Activated T-helper 1 cell treated with anti-CD3 and anti-CD28 coated beads, Interleukin-2, amount 50 U/mL, for 16 hours (primary cell): ENCODE results near the gene CYP24A1.

ENCODE experiments used
- DNase-seq, 2 donors: peaks; one replicate each; pipeline ENCODE4 v3.0.0-alpha.2; 2020; ENCODE audit warnings: low read depth in 1 of 2, low spot score in 1 of 2

Gene CYP24A1

DNA sequence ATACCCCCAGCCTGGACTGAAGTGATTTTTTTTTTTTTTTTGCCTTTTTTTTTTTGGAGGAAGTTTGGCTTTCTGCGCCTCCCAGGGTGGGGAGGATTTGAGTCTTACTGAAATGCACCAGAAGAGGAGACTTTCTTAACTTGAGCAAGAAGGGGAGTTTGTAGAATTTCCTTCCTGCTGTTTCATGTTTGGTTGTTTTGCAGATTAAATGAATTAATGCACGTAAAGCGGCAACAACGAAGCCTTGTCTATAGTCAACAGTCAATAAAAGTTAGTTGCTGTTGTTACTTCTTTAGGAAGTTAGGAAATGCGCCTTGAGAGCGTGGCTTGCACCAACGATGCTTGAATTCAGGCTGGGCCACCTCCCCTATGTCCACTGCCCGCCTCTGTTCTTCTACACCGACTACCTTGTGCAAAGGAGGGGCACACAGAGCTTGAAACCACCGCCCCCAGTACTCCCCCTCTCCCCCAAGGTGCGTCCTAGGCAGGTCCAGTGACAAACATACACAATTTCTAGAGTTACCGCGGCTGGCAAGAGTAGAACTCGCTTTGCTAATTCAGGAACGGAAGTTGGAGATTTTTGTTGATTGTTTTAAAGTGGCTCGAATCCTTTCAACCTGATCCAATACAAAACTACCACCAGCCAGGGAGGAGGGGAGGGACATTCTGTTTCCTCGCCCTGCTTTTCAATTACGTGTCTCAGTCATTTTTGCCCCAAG lies 830 bp upstream of the CYP24A1 start:
- DNase-seq, result no peak

DNA sequence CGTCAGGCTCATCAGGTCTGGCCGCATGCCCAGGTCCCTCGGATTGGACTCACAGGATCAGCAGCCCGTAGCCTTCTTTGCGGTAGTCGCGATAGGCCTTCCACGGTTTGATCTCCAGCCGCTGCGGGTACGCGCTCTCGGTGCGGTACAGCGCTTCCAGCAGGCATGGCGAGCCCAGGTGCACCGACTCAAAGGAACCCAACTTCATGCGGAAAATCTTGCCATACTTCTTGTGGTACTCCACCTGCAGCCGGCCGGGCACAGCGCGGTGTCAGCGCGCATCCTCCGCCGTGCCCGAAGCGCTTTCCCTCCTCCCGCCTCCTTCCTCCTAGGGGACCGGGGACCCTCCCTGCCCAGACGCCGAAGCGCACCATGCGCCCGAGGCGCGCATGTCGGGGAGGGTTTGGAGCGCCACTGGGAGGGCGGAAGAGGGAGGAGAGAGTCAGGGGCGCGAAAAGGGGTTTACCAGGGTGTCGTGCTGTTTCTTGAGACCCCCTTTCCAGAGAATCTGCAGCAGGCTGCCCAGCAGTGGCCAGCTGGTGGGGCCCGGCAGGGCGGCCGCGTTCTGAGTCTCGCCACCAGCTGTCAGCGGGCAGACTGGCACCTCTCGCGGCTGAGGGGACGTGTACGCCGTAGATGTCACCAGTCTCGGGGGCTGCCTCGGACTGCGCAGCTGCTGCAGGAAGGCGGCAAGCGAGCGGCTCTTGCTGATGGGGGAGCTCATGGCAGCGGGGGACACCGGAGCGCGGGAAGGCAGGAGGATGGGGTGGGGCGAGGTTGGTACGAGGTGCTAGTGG lies 732 bp downstream of the CYP24A1 start:
- DNase-seq, result no peak

DNA sequence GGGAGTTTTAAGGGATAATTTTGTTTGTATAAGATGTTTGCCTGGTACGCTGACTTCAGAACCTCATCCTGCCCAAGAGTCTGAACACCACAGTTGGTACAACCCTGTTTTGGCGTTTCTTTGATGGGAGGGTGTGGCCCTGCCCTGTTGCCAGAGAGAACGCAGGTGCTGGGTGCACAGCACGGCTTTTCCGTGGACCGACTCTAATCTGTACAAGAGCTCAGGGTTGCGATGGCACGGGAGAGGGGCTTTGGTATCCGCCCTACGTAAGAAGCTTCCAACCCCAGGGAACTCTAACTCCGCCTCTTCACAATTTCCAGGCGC lies 1.3 kb downstream of the CYP24A1 start:
- DNase-seq, result no peak

DNA sequence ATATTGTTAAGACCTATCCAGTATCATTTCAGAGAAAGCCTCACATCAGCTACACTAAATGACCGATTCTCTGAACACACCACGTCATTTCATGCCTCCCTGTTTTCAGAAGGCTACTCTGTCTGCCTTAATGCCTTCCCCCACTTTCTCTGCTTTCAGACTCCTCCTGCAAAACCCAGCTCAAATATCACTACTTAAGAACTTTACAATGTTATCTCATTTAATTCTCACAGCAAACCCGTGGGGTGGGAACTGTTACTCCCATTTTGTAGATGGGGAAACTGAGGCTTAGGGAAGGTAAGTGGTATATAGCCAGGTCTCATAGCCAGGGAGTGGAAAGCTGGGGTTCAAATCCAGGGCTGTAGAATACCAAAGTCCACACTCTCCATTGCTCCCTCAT lies 2.8 kb downstream of the CYP24A1 start:
- no peak for DNase-seq

DNA sequence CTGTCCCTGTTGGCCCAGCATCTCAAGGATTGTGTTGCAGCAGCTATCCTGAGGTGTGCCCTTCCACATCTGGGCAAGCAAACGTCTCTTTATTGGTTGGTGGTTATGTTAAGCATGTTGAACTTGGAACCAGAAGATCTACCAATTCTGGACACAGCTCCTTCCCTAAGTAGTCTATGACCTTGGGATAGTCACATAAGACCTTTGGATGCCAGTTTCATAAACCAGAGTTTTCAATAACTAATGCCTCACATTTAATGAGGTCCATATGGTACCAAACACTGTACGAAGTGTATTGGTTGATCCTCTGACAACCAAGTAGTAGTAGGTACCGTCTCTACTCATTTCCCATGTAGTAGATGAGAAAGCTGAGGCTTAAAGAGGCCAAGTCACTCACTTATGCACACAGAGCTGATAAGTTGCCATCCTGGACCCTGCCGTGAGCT lies 3.7 kb downstream of the CYP24A1 start:
- no peak for DNase-seq

DNA sequence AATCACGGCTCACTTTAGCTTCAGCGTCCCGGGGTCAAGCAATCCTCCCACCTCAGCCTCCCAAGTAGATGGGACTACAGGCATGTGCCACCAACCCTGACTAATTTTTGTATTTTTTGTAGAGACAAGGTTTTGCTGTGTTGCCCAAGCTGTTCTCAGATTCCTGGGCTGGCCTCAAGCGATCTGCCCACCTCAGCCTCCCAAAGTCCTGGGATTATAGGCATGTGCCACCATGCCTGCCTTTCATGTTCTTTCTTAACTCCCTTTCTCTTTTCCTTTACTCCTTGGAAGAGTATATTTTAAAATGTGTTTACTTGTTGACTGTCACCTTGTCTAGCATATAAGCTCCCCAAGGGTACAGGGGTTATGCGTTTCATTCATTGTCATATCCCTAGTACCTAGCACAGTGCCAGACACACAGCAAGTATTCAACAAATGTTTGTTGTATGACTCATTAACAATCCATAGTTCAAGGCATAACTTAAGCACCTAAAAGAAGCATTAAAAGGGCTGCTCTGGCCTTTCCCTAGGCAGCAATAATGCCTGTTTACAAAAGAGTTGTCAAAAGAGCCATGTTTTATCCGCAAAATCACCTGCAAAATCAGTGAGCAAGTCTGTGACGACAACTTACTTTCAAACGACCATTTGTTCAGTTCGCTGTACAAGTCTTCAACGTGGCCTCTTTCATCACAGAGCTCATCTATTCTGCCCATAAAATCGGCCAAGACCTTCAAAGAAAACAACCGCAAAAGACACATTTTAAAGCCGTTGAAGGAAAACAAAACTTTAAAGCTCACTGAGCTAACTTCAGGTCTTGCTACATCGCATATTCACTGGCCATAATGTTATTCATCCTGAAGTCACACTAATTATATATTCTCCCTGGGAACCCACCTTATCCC lies 4.6 kb downstream of the CYP24A1 start:
- no peak for DNase-seq

DNA sequence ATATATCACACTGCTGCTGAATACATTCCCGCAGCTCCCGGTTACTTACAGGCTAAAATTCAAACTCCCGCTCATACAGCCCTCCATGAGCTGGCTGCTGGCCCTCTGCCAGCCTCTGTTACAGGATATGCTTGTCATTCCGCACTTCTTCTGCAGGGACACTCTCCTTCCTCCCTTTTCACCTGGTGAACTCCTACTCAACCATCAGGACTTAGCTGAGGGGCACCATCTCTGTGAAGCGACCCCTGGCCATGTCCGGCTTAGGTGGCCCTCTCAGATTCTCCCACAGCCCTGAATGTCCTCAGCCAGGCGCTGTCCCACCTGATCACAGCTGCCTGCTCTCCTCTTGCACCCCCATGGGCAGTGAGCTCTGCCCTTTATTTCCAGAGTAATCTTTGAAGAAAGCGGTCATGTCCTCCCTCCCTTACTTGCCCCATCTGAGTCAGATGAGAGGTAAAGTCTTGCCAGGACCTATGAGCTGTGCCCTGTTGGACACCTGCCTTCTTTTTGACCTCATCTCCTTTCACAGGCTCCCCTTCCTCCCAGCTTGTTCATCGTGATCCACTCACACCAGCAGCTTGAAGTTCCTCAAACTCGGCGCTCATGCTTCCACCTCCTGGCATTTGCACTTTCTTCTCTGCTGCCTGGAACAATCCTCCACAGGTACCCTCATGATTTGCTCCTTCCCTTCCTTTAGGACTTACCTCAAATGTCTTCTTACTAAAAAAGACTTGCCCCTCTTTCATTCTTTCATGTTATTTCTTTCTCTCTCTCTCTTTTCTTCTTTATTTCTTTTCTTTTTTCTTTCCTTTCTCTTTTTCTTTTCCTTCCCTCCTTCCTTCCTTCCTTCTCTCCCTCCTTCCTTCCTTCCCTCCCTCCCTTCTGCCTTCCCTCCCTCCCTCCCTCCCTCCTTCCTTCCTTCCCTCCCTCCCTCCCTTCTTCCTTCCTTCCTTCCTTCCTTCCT lies 5.6 kb downstream of the CYP24A1 start:
- DNase-seq, result no peak

DNA sequence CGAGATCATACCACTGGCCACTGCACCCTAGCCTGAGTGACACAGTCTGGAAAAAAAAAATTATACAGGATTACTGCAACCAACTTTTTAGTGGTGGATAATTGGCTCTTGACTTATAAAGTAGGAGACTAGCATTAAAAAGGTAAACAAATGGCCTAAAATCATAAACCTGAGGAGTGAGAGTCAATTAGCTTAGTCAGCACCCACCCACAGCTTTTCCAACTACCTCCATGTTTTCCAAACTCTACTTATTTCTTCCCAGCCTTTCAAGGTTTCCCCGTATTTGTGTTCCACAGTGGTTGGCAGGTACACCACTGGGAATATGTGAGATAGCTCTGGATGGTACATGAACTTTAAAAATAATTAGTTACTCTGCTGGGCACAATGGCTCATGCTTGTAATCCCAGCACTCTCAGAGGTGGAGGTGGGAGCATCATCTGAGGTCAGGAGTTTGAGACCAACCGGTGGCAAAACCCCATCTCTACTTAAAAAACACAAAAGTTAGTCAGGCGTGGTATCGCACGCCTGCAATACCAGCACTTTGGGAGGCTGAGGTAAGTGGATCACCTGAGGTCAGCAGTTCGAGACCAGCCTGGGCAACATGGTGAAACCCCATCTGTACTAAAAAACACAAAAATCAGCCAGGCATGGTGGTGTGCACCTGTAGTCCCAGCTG lies 6.7 kb downstream of the CYP24A1 start:
- no peak for DNase-seq

DNA sequence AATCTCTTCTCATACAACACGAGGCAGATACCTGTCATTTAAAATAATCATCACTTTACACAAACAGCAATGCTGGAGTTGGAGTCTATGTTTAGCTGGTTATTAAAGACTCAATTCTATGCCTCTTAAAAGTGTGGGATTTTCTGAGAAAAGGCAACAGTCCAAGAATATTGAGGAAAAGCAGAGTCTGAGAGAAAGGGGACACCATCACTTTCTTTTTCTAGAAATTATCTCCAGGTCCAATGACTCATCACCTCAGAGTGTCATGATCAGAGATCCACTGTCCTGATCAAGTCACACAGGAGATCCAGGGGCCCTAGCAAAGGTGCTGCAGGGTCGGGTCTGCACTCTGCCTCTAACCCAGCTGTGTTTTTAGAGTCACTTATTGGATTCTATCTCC lies 8.0 kb downstream of the CYP24A1 start:
- no peak for DNase-seq

DNA sequence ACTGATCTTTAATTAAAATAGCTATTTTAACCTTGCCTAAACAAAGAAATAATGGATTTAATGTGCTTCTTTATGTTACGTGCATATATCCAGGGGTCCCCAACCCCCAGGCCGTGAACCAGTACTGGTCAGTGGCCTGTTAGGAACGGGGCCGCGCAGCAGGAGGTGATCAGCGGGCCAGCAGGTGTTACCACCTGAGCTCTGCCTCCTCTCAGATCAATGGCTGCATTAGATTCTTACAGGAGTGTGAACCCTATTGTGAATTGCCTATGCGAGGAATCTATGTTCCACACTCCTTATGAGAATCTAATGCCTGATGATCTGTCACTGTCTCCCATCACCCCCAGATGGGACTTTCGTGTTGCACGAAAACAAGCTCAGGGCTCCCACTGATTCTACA lies 8.8 kb downstream of the CYP24A1 start:
- DNase-seq, result no peak

DNA sequence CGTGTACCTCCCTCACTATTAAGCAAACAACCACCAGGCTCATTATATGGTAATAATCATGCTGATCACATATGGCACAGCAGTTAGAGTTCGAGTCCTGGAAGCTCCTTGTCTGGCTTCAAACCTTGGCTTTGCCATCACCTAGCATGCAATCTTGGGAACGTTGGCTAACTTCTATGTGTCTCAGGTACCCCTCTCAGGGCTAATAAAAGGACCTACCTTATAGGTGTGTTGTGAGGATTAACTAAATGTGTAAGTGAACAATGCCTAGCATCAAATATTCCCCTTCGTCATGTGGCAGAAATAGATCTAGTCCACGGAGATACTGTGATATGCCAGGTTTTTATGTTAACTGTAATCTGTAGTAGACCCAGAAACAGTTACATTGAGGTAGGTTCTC lies 10.4 kb downstream of the CYP24A1 start:
- DNase-seq, result no peak

DNA sequence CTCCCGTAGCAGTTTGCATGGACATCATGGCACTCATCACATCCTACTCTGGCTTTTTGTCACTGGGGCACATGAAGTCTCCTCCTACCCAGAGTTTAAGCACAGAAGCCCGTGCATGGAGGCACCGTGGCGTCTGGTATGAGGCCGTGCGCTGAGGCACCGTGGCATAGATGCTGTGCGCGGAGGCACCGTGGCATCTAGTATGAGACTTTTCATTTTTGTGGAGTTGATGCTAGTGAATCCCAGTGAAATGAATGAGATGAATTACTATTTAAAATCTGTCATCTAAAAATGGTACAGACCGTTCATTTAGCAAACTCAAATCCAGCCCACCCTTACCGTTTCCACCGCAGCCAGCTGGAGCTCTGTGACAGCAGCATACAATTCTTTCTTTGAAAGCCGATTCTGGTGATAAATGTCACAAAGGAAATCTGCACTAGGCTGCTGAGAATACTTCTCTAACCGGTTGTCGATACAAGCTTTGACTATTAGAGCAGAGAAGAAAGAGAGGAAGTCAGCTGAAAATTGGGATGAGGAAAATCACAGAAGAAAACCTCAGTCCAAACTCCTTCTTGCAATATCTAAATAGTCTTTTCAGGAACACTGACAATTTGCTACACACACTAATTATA lies 11.3 kb downstream of the CYP24A1 start:
- no peak for DNase-seq

DNA sequence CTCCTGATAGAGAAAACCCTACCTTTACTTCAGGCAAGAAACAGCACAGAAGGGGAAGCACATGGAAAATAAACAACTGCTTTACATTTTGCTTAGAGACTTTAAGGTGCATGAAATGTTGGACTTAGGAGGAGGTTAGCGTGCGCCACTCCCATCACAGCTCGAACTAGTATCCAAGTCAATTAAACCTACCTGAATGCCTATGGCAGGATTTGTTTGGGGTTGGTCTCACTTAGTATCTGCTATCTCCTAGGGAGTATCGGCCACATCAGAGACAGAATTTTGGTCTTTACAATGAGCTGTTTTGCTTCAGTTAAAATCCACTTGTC lies 12.0 kb downstream of the CYP24A1 start:
- DNase-seq, result no peak

DNA sequence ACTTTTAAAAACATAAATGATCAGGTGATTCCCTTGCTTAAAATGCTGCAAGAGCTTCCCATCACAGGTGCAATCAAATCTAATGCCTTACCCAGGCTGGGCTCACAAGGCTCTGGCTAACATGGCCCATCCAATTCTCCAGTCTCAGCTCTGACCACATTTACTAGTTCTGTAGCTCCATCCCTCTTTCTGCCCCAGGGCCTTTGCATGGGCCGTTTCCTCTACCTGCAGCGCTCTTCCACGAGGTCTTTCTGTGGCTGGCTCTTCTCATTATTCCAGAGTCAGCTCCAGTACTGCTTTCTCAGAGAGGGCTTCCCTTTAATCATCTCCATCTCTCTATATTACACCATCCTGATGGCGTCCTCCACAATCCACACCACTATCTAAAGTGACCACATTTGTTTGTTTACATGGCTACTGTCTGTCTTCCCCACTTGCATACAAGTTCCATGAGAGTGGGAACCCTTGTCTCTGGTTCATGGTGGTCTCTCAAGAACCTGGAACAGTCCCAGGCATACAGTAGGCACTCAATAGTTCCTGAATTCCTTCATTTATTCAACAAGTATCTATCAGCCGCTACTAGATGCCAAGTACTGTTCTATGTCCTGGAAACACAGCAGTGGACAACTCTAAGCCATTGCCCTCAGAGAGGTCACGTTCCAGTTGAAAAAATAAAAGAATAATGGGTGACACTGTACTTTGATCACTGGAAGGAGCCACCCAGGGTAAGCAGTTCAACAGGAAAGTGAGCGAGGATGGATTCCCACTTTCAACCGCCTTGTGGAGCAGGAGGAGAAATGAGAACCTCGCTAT lies 12.6 kb downstream of the CYP24A1 start:
- DNase-seq, result no peak

DNA sequence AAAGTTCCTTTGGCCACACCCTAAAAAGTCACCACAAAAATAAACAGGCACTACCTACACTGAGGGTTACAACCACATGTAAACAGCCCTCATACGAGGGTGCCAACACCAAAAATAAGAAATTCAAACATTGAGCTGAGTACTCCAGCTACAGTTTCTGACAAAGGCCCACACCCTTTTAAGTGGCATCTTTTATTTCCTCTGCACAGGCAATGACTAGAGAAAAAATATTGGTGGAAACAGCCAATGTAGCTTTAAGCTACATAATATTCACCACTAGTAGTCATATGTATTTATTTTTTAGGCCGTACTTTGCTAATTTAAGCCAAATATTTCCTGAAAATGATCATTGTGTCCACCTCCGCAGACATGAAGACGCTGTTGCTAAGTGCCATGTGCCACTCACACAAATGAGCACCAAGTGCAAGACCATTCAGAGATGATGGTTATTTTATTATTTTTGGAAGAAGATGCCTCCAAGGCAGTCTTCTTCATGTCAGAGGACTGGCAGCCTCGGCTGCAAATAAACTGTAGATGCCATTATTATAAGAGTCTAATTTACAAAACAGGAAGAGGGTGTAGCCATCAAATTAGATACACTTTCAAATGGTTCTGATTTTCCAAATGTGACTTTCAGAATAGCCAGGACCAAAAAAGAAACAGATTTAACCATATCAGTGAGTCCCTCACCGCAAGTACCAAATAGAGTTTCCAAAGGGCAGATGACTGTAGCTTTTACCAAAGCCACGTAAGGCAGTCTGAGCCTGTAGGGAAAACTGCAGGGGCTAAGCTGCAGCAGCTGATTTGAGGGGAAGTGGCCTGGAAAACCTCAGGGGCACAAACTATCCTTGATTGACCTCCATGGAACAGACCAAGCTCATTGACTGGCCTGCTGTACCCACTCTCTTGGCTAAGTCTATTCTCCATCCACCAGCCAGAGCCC lies 13.4 kb downstream of the CYP24A1 start:
- no peak for DNase-seq

DNA sequence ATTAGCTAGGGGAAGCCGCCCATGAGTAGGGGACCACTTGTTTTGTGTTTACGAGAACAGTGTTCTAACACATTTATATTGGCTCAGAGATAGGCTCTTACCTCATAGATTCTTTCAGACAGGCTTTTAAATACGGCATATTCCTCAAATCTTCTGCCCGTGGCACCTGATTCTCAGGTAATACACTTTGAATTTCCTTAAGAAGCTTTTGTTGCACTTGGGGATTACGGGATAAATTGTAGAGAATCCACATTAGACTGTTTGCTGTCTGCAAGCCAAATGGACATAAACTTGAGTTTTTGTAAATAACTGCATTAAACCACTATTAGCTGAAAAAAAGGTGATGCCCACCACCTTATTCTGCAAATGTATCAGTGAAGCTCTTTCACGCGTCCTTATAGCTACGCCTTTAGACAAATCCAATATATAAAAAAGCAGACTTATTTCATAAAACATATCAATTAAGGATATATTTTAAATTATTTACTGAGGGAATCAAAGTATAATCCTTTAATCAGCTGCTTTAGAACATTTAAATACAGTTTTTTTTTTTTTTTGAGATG lies 14.8 kb downstream of the CYP24A1 start:
- DNase-seq, result no peak

DNA sequence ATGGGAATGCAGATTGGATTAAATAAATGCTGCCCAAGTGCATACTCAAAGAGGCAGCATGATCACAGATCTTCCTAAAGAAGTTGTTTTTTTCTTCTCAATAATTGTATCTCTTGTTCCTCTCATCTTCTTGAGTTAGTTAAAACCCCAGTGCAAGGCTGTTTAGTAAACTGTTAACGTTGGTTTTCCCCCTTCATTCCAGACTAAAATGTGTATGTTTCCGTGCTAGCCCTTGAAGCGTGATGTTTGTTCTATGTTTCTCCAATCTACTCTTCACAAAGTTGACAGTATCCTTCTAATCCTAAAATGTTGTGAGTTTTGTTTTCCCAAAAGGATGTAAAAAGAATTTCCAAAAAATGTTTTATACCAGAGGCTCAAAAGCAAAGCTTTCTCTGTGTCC lies 15.6 kb downstream of the CYP24A1 start:
- DNase-seq, result no peak
